Astrocyte (in vitro differentiated cells and primary cell): ENCODE measurements around the gene APBB1IP. TPM values are rescaled to one million over a fixed set of nuclear protein-coding genes. Genes with fewer than 3 reads are reported as not detected.

Experiments used
- DNase-seq: peaks from one replicate; pipeline ENCODE4 v3.0.0-alpha.2; 2010; ENCODE audit warnings: low read depth
- FAIRE-seq: peaks from 2 replicates; lab custom pipeline; 2011; peaks lifted over from hg19 to GRCh38; lab: Jason Lieb, UNC
- H2AFZ ChIP-seq: 2 replicates; pipeline ENCODE4 v1.6.0; 2012; ENCODE audit warnings: low read depth, low read length, inconsistent platforms
- H3K27ac ChIP-seq: 2 replicates; pipeline ENCODE4 v1.5.1; 2011; ENCODE audit warnings: low read depth, low read length, inconsistent platforms
- H3K27me3 ChIP-seq: 2 replicates; pipeline ENCODE4 v1.6.0; 2011; ENCODE audit warnings: low read length, inconsistent platforms; ENCODE audit not compliant: insufficient read depth
- H3K36me3 ChIP-seq: 2 replicates; pipeline ENCODE4 v1.5.1; 2011; ENCODE audit warnings: low read length, inconsistent platforms; ENCODE audit not compliant: insufficient read depth
- H3K4me1 ChIP-seq: 2 replicates; pipeline ENCODE4 v1.5.1; 2011; ENCODE audit warnings: low read length, inconsistent platforms; ENCODE audit not compliant: insufficient read depth
- H3K4me2 ChIP-seq: 2 replicates; pipeline ENCODE4 v1.6.0; 2012; ENCODE audit warnings: low read length, inconsistent platforms
- H3K4me3 ChIP-seq: 2 replicates; pipeline ENCODE4 v1.5.1; 2011; ENCODE audit warnings: low read depth, mild to moderate bottlenecking, low read length, inconsistent platforms; ENCODE audit not compliant: insufficient read depth
- H3K79me2 ChIP-seq: 2 replicates; pipeline ENCODE4 v1.6.0; 2012; ENCODE audit warnings: mild to moderate bottlenecking, low read length, inconsistent platforms; ENCODE audit not compliant: insufficient read depth
- H3K9ac ChIP-seq: 2 replicates; pipeline ENCODE4 v1.6.0; 2012; ENCODE audit warnings: mild to moderate bottlenecking, low read length, inconsistent platforms
- H3K9me3 ChIP-seq: 2 replicates; pipeline ENCODE4 v1.5.1; 2012; ENCODE audit warnings: low read depth, mild to moderate bottlenecking, low read length, inconsistent platforms; ENCODE audit not compliant: insufficient read depth
- H4K20me1 ChIP-seq: 2 replicates; pipeline ENCODE4 v1.6.0; 2012; ENCODE audit warnings: low read length, inconsistent platforms; ENCODE audit not compliant: insufficient read depth
- H3K27ac Mint-ChIP-seq: one replicate; pipeline ENCODE4 v1.8.0; 2021; ENCODE audit warnings: mild to moderate bottlenecking, mixed read lengths; ENCODE audit not compliant: unreplicated experiment
- H3K27me3 Mint-ChIP-seq: one replicate; pipeline ENCODE4 v1.8.0; 2021; ENCODE audit warnings: low read depth, mixed read lengths; ENCODE audit not compliant: unreplicated experiment
- H3K36me3 Mint-ChIP-seq: one replicate; pipeline ENCODE4 v1.8.0; 2021; ENCODE audit warnings: low read depth, mixed read lengths; ENCODE audit not compliant: unreplicated experiment
- H3K4me1 Mint-ChIP-seq: one replicate; pipeline ENCODE4 v1.8.0; 2021; ENCODE audit warnings: low read depth, mixed read lengths; ENCODE audit not compliant: unreplicated experiment
- H3K4me3 Mint-ChIP-seq: one replicate; pipeline ENCODE4 v1.8.0; 2021; ENCODE audit warnings: mild to moderate bottlenecking, moderate library complexity, mixed read lengths; ENCODE audit not compliant: unreplicated experiment
- H3K9me3 Mint-ChIP-seq: one replicate; pipeline ENCODE4 v1.8.0; 2021; ENCODE audit warnings: mild to moderate bottlenecking, mixed read lengths; ENCODE audit not compliant: unreplicated experiment
- CTCF ChIP-seq: IDR thresholded peaks from 2 replicates; pipeline ENCODE4 v1.5.1; 2011; ENCODE audit warnings: low read depth, mild to moderate bottlenecking, inconsistent platforms, low read length, moderate library complexity; ENCODE audit not compliant: insufficient read depth
- EZH2 ChIP-seq: IDR thresholded peaks from 2 replicates; pipeline ENCODE4 v1.6.1; 2012; ENCODE audit warnings: mild to moderate bottlenecking, low read length, inconsistent platforms; ENCODE audit not compliant: insufficient read depth
- total RNA-seq: library from RNA; stranded (reverse); gene quantifications from 2 replicates; pipeline ENCODE4 v1.2.1, GENCODE V29; 2021

APBB1IP gene
- total RNA-seq, 1 donor from 2014 or later = 0.23 TPM

- Mint-ChIP-seq H3K27ac (no peak overlapping the region), H3K36me3 (no peaks in the 10 kb centered on the region), H3K4me3 (no peak overlapping the region), H3K9me3 (no peaks in the 10 kb centered on the region), H3K4me1 (peaks cover 2% of the 10 kb centered on the region), H3K27me3 (no peaks in the 10 kb centered on the region)
- no peaks in the 10 kb centered on the region for H3K27me3 ChIP-seq
- no peaks in the 10 kb centered on the region for H3K4me1 ChIP-seq
- FAIRE-seq = no peak
- H3K9me3 ChIP-seq = no peaks in the 10 kb centered on the region
- H3K36me3 ChIP-seq = no peaks in the 10 kb centered on the region
- DNase-seq = no peak
- no peaks in the 10 kb centered on the region for H4K20me1 ChIP-seq
- H3K4me2 ChIP-seq = no peak overlapping the region
- no peak overlapping the region for H3K27ac ChIP-seq
- no peak overlapping the region for H2AFZ ChIP-seq
- no peak for TF ChIP-seq CTCF
- TF ChIP-seq EZH2 = no peak
- no peak overlapping the region for H3K4me3 ChIP-seq
- H3K79me2 ChIP-seq = no peaks in the 10 kb centered on the region
- H3K9ac ChIP-seq = no peak overlapping the region
Measured at GRCh38 chr10:26494018-26494417, 55.9 kb downstream of the APBB1IP start.

GRCh38 chr10:26499426-26499825, 61.3 kb downstream of the APBB1IP start:
- no peak overlapping the region for H3K4me2 ChIP-seq
- H3K27me3 Mint-ChIP-seq = no peaks in the 10 kb centered on the region
- H3K4me1 ChIP-seq = no peaks in the 10 kb centered on the region
- H4K20me1 ChIP-seq = no peaks in the 10 kb centered on the region
- no peak overlapping the region for H3K4me3 Mint-ChIP-seq
- H2AFZ ChIP-seq = no peak overlapping the region
- no peak overlapping the region for H3K27ac ChIP-seq
- H3K9me3 Mint-ChIP-seq = no peaks in the 10 kb centered on the region
- H3K27ac Mint-ChIP-seq = no peak overlapping the region
- H3K4me1 Mint-ChIP-seq = no peaks in the 10 kb centered on the region
- no peak for FAIRE-seq
- TF ChIP-seq CTCF (no peak), EZH2 (no peak)
- H3K9me3 ChIP-seq = no peaks in the 10 kb centered on the region
- no peak for DNase-seq
- no peaks in the 10 kb centered on the region for H3K36me3 ChIP-seq
- H3K9ac ChIP-seq = no peak overlapping the region
- no peaks in the 10 kb centered on the region for H3K27me3 ChIP-seq
- no peaks in the 10 kb centered on the region for H3K79me2 ChIP-seq
- no peaks in the 10 kb centered on the region for H3K36me3 Mint-ChIP-seq
- no peak overlapping the region for H3K4me3 ChIP-seq

GRCh38 chr10:26502986-26503385, 64.8 kb downstream of the APBB1IP start:
- TF ChIP-seq EZH2 = no peak
- no peak for TF ChIP-seq CTCF
- Mint-ChIP-seq H3K4me1 (no peaks in the 10 kb centered on the region), H3K9me3 (peaks cover 4% of the 10 kb centered on the region), H3K4me3 (no peak overlapping the region), H3K27me3 (no peaks in the 10 kb centered on the region), H3K27ac (no peak overlapping the region), H3K36me3 (no peaks in the 10 kb centered on the region)
- H4K20me1 ChIP-seq = no peaks in the 10 kb centered on the region
- H3K27me3 ChIP-seq = no peaks in the 10 kb centered on the region
- no peaks in the 10 kb centered on the region for H3K9me3 ChIP-seq
- H3K27ac ChIP-seq = no peak overlapping the region
- H3K36me3 ChIP-seq = no peaks in the 10 kb centered on the region
- H3K4me3 ChIP-seq = no peak overlapping the region
- H3K4me2 ChIP-seq = no peak overlapping the region
- H3K9ac ChIP-seq = no peak overlapping the region
- no peak for DNase-seq
- H3K79me2 ChIP-seq = no peaks in the 10 kb centered on the region
- no peak for FAIRE-seq
- H2AFZ ChIP-seq = no peak overlapping the region
- H3K4me1 ChIP-seq = no peaks in the 10 kb centered on the region
